Adrenal gland (tissue), 5 donors: ENCODE data around the gene STXBP1.

Source experiments
- CTCF ChIP-seq, 6 experiments: fragments of 450-650 bp in 4 of 6; fragments of 200-600 bp in 2 of 6; sonication (generic) in 1 of 6; IDR thresholded peaks; 1 replicate in 5 of 6; 2 replicates in 1 of 6; pipeline versions ENCODE4 v1.5.1 to v1.8.0; 2016 to 2021; ENCODE audit warnings: antibody characterized with exemption in 6 of 6, mild to moderate bottlenecking in 2 of 6, moderate library complexity in 1 of 6
- POLR2A ChIP-seq, 2 donors: fragments of 450-650 bp; IDR thresholded peaks; one replicate each; pipeline ENCODE4 v1.6.1; 2017; ENCODE audit warnings: antibody characterized with exemption in 2 of 2, mild to moderate bottlenecking in 2 of 2, moderate library complexity in 1 of 2
- donor health status: DM: no; HTN: no; CAD: no.

GRCh38 chr9:127692071-127692470 lies 80.0 kb downstream of the STXBP1 start:
- TF ChIP-seq CTCF (IDR thresholded peaks at IDR 0.05): no peak
- no peak for TF ChIP-seq POLR2A (IDR thresholded peaks at IDR 0.05)
